Measurements from ENCODE around the gene XKR7.
"Not testable (repeated sequence)": the region's sequence is repeated elsewhere in the genome, so short reads cannot be mapped to it uniquely, and the experiment has no call there.

DNA sequence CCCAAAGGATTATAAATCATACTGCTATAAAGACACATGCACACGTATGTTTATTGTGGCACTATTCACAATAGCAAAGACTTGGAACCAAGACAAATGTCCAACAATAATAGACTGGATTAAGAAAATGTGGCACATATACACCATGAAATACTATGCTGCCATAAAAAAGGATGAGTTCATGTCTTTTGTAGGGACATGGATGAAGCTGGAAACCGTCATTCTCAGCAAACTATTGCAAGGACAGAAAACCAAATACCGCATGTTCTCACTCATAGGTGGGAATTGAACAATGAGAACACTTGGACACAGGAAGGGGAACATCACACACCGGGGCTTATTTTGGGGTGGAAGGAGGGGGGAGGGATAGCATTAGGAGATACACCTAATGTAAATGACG lies 46.5 kb upstream of the XKR7 start:
- TF ChIP-seq, protein P1, sequence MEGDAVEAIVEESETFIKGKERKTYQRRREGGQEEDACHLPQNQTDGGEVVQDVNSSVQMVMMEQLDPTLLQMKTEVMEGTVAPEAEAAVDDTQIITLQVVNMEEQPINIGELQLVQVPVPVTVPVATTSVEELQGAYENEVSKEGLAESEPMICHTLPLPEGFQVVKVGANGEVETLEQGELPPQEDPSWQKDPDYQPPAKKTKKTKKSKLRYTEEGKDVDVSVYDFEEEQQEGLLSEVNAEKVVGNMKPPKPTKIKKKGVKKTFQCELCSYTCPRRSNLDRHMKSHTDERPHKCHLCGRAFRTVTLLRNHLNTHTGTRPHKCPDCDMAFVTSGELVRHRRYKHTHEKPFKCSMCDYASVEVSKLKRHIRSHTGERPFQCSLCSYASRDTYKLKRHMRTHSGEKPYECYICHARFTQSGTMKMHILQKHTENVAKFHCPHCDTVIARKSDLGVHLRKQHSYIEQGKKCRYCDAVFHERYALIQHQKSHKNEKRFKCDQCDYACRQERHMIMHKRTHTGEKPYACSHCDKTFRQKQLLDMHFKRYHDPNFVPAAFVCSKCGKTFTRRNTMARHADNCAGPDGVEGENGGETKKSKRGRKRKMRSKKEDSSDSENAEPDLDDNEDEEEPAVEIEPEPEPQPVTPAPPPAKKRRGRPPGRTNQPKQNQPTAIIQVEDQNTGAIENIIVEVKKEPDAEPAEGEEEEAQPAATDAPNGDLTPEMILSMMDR (IDR thresholded peaks at IDR 0.05), result not testable (repeated sequence)
- not testable (repeated sequence) for TF ChIP-seq POLR2A (IDR thresholded peaks at IDR 0.05)

All from right lobe of liver (tissue), 4 donors.